ENCODE measurements around the gene BATF2.

Gene BATF2

DNA sequence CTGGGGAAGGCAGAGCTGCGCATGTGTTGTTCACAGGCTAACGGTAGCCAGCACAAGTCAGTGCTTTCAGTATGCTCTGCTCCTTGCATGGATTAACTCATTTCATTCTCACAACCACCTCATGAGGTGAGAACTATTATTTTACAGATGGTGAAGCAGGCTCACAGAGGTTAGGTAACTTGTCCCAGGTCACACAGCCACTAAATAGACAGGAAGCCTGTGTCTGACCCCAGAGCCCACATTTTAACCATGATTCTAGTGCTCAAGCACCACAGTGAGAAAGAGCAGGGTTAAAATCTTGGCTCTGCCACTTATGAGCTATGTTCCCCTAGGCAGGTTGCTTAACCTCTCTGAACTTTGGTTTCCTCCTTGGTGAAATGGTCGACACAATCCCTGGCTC is 24.2 kb upstream of the BATF2 start:
- ChIA-PET POLR2A (no interaction called here), CTCF (interaction anchor here (1.1 kb wide), 1 partner anchor 11 kb away, joined by 3 read pairs; no protein-coding TSS in a partner anchor)
- TF ChIP-seq ZNF384 (IDR thresholded peaks at IDR 0.05) (no peak), BHLHE40 (IDR thresholded peaks at IDR 0.05; ENCODE audit: borderline replicate concordance) (no peak), LEF1 (IDR thresholded peaks at IDR 0.05; ENCODE audit: borderline replicate concordance) (no peak), ELF4 (IDR thresholded peaks at IDR 0.05) (no peak), SUZ12 (IDR thresholded peaks at IDR 0.05) (no peak)
- DNase-seq (ENCODE audit: extremely low spot score): no peak

DNA sequence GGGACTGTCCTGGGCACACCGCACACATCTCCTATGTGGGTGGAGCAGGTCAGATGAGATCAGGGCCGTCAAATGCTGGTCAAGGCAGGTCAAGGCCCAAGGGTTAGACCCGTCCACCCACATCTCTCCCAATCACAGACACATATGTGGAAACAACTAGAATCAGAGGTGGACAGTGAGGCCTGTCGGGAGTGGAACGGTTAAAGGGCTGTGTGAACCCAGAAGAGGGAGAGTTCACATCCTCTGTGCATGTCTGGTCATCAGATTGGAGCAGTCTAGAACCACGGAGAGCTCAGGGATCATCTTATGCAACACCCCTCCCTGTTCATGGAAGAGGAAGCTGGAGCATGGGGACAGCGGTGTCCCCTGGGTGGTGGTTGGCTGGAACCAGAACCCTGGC is 23.1 kb upstream of the BATF2 start:
- CTCF ChIA-PET: no interaction called here
- POLR2A ChIA-PET: no interaction called here
- no peak for DNase-seq (ENCODE audit: extremely low spot score)
- TF ChIP-seq TARDBP (IDR thresholded peaks at IDR 0.05): no peak
- no peak for TF ChIP-seq FOXA1 (IDR thresholded peaks at IDR 0.05)
- no peak for TF ChIP-seq ZNF384 (IDR thresholded peaks at IDR 0.05)
- TF ChIP-seq FOXM1 (IDR thresholded peaks at IDR 0.05; ENCODE audit: borderline replicate concordance): no peak
- TF ChIP-seq LEF1 (IDR thresholded peaks at IDR 0.05; ENCODE audit: borderline replicate concordance): no peak
- TF ChIP-seq CTBP1 (IDR thresholded peaks at IDR 0.05; ENCODE audit: borderline replicate concordance): no peak
- no peak for TF ChIP-seq ARNT (IDR thresholded peaks at IDR 0.05)
- no peak for TF ChIP-seq SUZ12 (IDR thresholded peaks at IDR 0.05)
- TF ChIP-seq FOXK2 (IDR thresholded peaks at IDR 0.05): no peak
- no peak for TF ChIP-seq NFRKB (IDR thresholded peaks at IDR 0.05)
- TF ChIP-seq, protein P1, sequence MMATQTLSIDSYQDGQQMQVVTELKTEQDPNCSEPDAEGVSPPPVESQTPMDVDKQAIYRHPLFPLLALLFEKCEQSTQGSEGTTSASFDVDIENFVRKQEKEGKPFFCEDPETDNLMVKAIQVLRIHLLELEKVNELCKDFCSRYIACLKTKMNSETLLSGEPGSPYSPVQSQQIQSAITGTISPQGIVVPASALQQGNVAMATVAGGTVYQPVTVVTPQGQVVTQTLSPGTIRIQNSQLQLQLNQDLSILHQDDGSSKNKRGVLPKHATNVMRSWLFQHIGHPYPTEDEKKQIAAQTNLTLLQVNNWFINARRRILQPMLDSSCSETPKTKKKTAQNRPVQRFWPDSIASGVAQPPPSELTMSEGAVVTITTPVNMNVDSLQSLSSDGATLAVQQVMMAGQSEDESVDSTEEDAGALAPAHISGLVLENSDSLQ (IDR thresholded peaks at IDR 0.05): no peak
- no peak for TF ChIP-seq ELF4 (IDR thresholded peaks at IDR 0.05)

DNA sequence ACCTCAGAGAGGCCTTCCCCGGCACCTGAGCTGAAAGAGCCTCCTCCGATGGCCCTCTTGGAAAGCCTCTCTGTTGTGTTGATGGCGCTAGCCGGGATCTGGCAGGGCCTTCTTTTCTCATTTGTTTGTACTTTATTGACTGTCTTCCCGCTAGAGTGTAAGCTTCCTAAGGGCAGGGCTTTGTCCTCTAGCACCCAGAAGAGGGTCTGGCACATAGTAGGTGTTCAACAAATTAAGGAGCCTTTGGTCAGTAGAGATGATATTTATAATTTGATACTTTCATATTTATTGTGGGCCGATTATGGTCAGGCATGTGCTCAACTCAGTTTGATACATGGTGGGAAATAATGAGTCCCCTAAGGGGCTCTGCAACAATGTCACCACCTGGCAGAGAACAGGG is 21.2 kb upstream of the BATF2 start:
- no peak for DNase-seq (ENCODE audit: extremely low spot score)
- POLR2A ChIA-PET: interaction anchor here (0.7 to 1.3 kb wide), 3 partner anchors 12 to 99 kb away, joined by 3 to 4 read pairs (median 3); partner anchors contain the start of gene ZNHIT2
- no peak for TF ChIP-seq FOXA1 (IDR thresholded peaks at IDR 0.05)
- TF ChIP-seq SP1 (IDR thresholded peaks at IDR 0.05): no peak
- no peak for TF ChIP-seq CTBP1 (IDR thresholded peaks at IDR 0.05; ENCODE audit: borderline replicate concordance)
- TF ChIP-seq LEF1 (IDR thresholded peaks at IDR 0.05; ENCODE audit: borderline replicate concordance): no peak
- no peak for TF ChIP-seq SUZ12 (IDR thresholded peaks at IDR 0.05)
- TF ChIP-seq L3MBTL2 (conservative IDR thresholded peaks at IDR 0.05): no peak
- TF ChIP-seq, protein P1 (IDR thresholded peaks at IDR 0.05): no peak
- no peak for TF ChIP-seq ELF4 (IDR thresholded peaks at IDR 0.05)
- TF ChIP-seq HDGF (IDR thresholded peaks at IDR 0.05; ENCODE audit: borderline replicate concordance): no peak
- no peak for TF ChIP-seq BHLHE40 (IDR thresholded peaks at IDR 0.05; ENCODE audit: borderline replicate concordance)
- no peak for TF ChIP-seq FOXK2 (IDR thresholded peaks at IDR 0.05)
- TF ChIP-seq TARDBP (IDR thresholded peaks at IDR 0.05): no peak
- no peak for TF ChIP-seq FOXM1 (IDR thresholded peaks at IDR 0.05; ENCODE audit: borderline replicate concordance)
- no peak for TF ChIP-seq ZNF384 (IDR thresholded peaks at IDR 0.05)
- TF ChIP-seq NFRKB (IDR thresholded peaks at IDR 0.05): no peak
- TF ChIP-seq ARNT (IDR thresholded peaks at IDR 0.05): no peak
- CTCF ChIA-PET: no interaction called here

DNA sequence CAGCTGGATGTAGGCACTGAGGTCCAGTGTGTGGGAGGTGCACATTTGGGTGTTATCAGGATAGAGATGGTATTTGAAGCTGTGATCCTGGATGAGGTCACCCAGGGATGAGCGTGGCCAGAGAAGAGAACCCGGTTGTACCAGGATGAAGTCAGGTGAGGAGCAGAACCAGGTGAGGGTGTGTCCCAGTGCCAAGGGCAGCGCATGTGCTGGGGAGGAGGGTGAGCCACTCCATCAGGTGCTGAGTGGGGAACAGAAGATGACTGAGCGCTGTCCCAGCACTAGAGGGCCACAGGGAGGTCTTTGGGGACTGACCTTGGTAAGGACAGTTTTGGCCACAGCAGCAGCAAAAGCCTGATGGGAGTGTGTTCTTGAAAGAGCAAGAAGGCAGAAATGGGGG is 19.9 kb upstream of the BATF2 start:
- ChIA-PET CTCF (no interaction called here), POLR2A (interaction anchor here (1.1 kb wide), 1 partner anchor 100 kb away, joined by 3 read pairs; the partner anchor contains the start of gene ZNHIT2)
- no peak for DNase-seq (ENCODE audit: extremely low spot score)
- TF ChIP-seq BHLHE40 (IDR thresholded peaks at IDR 0.05; ENCODE audit: borderline replicate concordance) (no peak), CTBP1 (IDR thresholded peaks at IDR 0.05; ENCODE audit: borderline replicate concordance) (no peak), LEF1 (IDR thresholded peaks at IDR 0.05; ENCODE audit: borderline replicate concordance) (no peak), L3MBTL2 (conservative IDR thresholded peaks at IDR 0.05) (no peak), NFRKB (IDR thresholded peaks at IDR 0.05) (no peak), SP1 (IDR thresholded peaks at IDR 0.05) (no peak), FOXM1 (IDR thresholded peaks at IDR 0.05; ENCODE audit: borderline replicate concordance) (no peak), ZNF384 (IDR thresholded peaks at IDR 0.05) (no peak), ELF4 (IDR thresholded peaks at IDR 0.05) (no peak), SUZ12 (IDR thresholded peaks at IDR 0.05) (no peak), TARDBP (IDR thresholded peaks at IDR 0.05) (no peak), ARNT (IDR thresholded peaks at IDR 0.05) (no peak), HDGF (IDR thresholded peaks at IDR 0.05; ENCODE audit: borderline replicate concordance) (no peak), FOXK2 (IDR thresholded peaks at IDR 0.05) (no peak), FOXA1 (IDR thresholded peaks at IDR 0.05) (no peak)
- TF ChIP-seq, protein P1 (IDR thresholded peaks at IDR 0.05): no peak

DNA sequence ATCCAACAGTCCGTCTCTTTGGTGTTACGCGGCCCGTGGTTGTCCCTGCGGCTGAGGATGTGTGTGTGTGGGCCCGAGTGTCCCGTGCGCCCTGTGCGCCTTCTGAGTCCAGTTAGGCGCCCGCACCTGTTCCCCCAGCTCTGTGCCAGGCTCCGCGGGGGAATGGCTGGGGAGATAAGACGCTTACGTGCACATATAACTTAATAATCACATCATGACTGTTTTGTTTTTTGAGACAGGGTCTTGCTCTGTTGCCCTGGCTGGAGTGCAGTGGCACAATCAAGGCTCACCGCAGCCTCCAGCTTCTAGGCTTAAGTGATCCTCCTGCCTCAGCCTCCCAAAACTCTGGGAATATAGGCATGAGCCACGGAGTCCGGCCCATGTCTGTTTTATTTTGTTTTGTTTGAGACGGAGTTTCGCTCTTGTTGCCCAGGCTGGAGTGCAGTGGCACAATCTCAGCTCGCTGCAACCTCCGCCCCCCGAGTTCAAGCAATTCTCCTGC is 18.0 kb upstream of the BATF2 start:
- no peak for DNase-seq (ENCODE audit: extremely low spot score)
- CTCF ChIA-PET: interaction anchor here (0.6 to 1.9 kb wide), 11 partner anchors 12 to 270 kb away, joined by 3 to 9 read pairs (median 4); partner anchors contain the start of genes CDCA5, SNX15, TM7SF2 and ZFPL1
- POLR2A ChIA-PET: interaction anchor here (0.6 to 2.8 kb wide), 12 partner anchors 10 to 202 kb away, joined by 3 to 14 read pairs (median 6); partner anchors contain the start of genes BATF2, CDCA5, FAU and MRPL49
- TF ChIP-seq L3MBTL2 (conservative IDR thresholded peaks at IDR 0.05) (no peak), LEF1 (IDR thresholded peaks at IDR 0.05; ENCODE audit: borderline replicate concordance) (no peak), SUZ12 (IDR thresholded peaks at IDR 0.05) (no peak), HDGF (IDR thresholded peaks at IDR 0.05; ENCODE audit: borderline replicate concordance) (no peak), TARDBP (IDR thresholded peaks at IDR 0.05) (no peak), CTBP1 (IDR thresholded peaks at IDR 0.05; ENCODE audit: borderline replicate concordance) (no peak), ARNT (IDR thresholded peaks at IDR 0.05) (no peak), ZNF384 (IDR thresholded peaks at IDR 0.05) (no peak), SP1 (IDR thresholded peaks at IDR 0.05) (no peak), BHLHE40 (IDR thresholded peaks at IDR 0.05; ENCODE audit: borderline replicate concordance) (no peak), FOXK2 (IDR thresholded peaks at IDR 0.05) (no peak), NFRKB (IDR thresholded peaks at IDR 0.05) (no peak), FOXM1 (IDR thresholded peaks at IDR 0.05; ENCODE audit: borderline replicate concordance) (no peak), FOXA1 (IDR thresholded peaks at IDR 0.05) (no peak), ELF4 (IDR thresholded peaks at IDR 0.05) (no peak)
- TF ChIP-seq, protein P1 (IDR thresholded peaks at IDR 0.05): no peak

Data from HEK293T (cell line).